Forelimb muscle (tissue), 1 donor: ENCODE measurements around the gene FNDC11. TPM values are rescaled to one million over a fixed set of nuclear protein-coding genes. Genes with fewer than 3 reads are reported as not detected.
"Not testable (repeated sequence)": the region's sequence is repeated elsewhere in the genome, so short reads cannot be mapped to it uniquely, and the experiment has no call there.

Experiments
- DNase-seq: peaks from one replicate; pipeline ENCODE4 v3.0.0-alpha.2; 2013; ENCODE audit warnings: low read depth
- polyA plus RNA-seq: library from polyadenylated mRNA; unstranded; fragments of 120-200 nt; gene quantifications from one replicate; pipeline ENCODE4 v1.2.1, GENCODE V29; 2013; ENCODE audit not compliant: insufficient read length

The FNDC11 gene
- polyA plus RNA-seq, 1 donor, result 0.13 TPM

GRCh38 chr20:63598479-63599395 is 44.8 kb downstream of the FNDC11 start:
- DNase-seq, result no peak

- no peak for DNase-seq
Measured at GRCh38 chr20:63599396-63600050, 45.6 kb downstream of the FNDC11 start.

- DNase-seq, result not testable (repeated sequence)
Measured at GRCh38 chr20:63601679-63602078, 47.7 kb downstream of the FNDC11 start.

DNA sequence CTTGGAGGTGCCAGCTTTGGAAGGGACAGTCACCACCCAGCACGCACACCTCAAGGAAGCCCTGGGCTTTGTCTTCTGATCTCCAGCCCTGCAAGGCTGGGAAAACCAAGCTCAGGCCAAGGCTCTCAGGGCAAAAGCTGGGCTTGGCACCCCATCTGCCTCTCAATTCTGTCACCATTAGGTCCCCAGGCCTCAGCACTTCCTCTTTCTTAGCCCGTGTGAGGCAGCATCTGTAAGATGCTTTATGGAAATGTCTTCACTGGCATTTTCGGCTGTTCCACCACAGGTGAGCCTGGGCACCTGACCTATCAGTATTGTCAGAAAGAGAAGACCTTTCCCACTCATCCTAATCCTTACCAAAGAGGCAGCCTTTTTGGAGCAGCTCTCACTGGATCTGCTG is 48.4 kb downstream of the FNDC11 start:
- no peak for DNase-seq

Other genes with a start within 250 kb of the FNDC11 start
- 0.46 TPM for gene CHRNA4, start 192.8 kb upstream of the FNDC11 start, polyA plus RNA-seq
- 3.5 TPM for gene KCNQ2, start 81.5 kb upstream of the FNDC11 start, polyA plus RNA-seq
- gene EEF1A2, start 55.1 kb upstream of the FNDC11 start, polyA plus RNA-seq, result 1,049 TPM
- gene PPDPF, start 33.4 kb upstream of the FNDC11 start, polyA plus RNA-seq, result 254 TPM
- 0.34 TPM for gene PTK6, start 16.8 kb upstream of the FNDC11 start, polyA plus RNA-seq
- not detected for gene SRMS, start 6.4 kb upstream of the FNDC11 start, polyA plus RNA-seq
- gene HELZ2, start 20.1 kb downstream of the FNDC11 start, polyA plus RNA-seq, result 6.6 TPM
- gene GMEB2, start 72.9 kb downstream of the FNDC11 start, polyA plus RNA-seq, result 6.8 TPM
- gene STMN3, start 99.3 kb downstream of the FNDC11 start, polyA plus RNA-seq, result 11.4 TPM
- gene RTEL1, start 104.2 kb downstream of the FNDC11 start, polyA plus RNA-seq, result 11.0 TPM
- gene TNFRSF6B, start 142.5 kb downstream of the FNDC11 start, polyA plus RNA-seq, result 1.6 TPM
- 25.3 TPM for gene ARFRP1, start 153.8 kb downstream of the FNDC11 start, polyA plus RNA-seq
- gene ZGPAT, start 153.9 kb downstream of the FNDC11 start, polyA plus RNA-seq, result 12.6 TPM
- gene LIME1, start 182.5 kb downstream of the FNDC11 start, polyA plus RNA-seq, result 4.6 TPM
- gene SLC2A4RG, start 185.6 kb downstream of the FNDC11 start, polyA plus RNA-seq, result 148 TPM